ENCODE data around the gene MXD3. TPM values are rescaled to one million over a fixed set of nuclear protein-coding genes. Genes with fewer than 3 reads are reported as not detected.
"Not testable (repeated sequence)": the region's sequence is repeated elsewhere in the genome, so short reads cannot be mapped to it uniquely, and the experiment has no call there.

The MXD3 gene
- total RNA-seq, 4 donors from 2014 or later: 0.90 to 7.8 (median 3.5) TPM

- Histone ChIP-seq H3K27me3 (no peaks in the 10 kb centered on the region), H3K4me1 (peaks cover 27 to 34% of the 10 kb centered on the region in 2 donors), H3K4me3 (no peak overlapping the region), H3K36me3 (peaks cover 0 to 8% of the 10 kb centered on the region in 2 donors), H3K9me3 (no peaks in the 10 kb centered on the region), H3K27ac (no peak overlapping the region)
- ATAC-seq (no peak), DNase-seq (no peak)
- TF ChIP-seq POLR2A (IDR thresholded peaks at IDR 0.05) (no peak), CTCF (IDR thresholded peaks at IDR 0.05 in 4 of 5, conservative IDR thresholded peaks at IDR 0.05 in 1 of 5) (no peak)
- intact Hi-C loops (cut with DNase I; ENCODE audit: low total_unique reads): no loop called here
- in situ Hi-C loops (cut with MboI; ENCODE audit: low sequenced_read_pairs in 4 of 4): no loop called here
Measured at GRCh38 chr5:177347699-177348098, 36.0 kb upstream of the MXD3 start.

GRCh38 chr5:177346820-177347219, 35.1 kb upstream of the MXD3 start:
- peaks cover 0 to 9% of the 10 kb centered on the region in 2 donors for H3K36me3 ChIP-seq
- H3K27ac ChIP-seq: no peak overlapping the region
- TF ChIP-seq POLR2A (IDR thresholded peaks at IDR 0.05): no peak
- TF ChIP-seq CTCF (IDR thresholded peaks at IDR 0.05 in 4 of 5, conservative IDR thresholded peaks at IDR 0.05 in 1 of 5): no peak
- H3K9me3 ChIP-seq: no peaks in the 10 kb centered on the region
- H3K27me3 ChIP-seq: no peaks in the 10 kb centered on the region
- ATAC-seq (no peak), DNase-seq (no peak)
- H3K4me1 ChIP-seq: peaks cover 23 to 31% of the 10 kb centered on the region in 2 donors
- in situ Hi-C loops (cut with MboI; ENCODE audit: low sequenced_read_pairs in 4 of 4): no loop called here
- H3K4me3 ChIP-seq: no peak overlapping the region
- intact Hi-C loops (cut with DNase I; ENCODE audit: low total_unique reads): no loop called here

GRCh38 chr5:177344891-177345290, 33.2 kb upstream of the MXD3 start:
- Histone ChIP-seq H3K36me3 (peaks cover 0 to 10% of the 10 kb centered on the region in 2 donors), H3K4me3 (no peak overlapping the region), H3K27me3 (no peaks in the 10 kb centered on the region), H3K27ac (no peak overlapping the region), H3K9me3 (no peaks in the 10 kb centered on the region), H3K4me1 (peaks cover 12 to 20% of the 10 kb centered on the region in 2 donors)
- ATAC-seq (no peak), DNase-seq (no peak)
- intact Hi-C loops (cut with DNase I; ENCODE audit: low total_unique reads) (no loop called here), in situ Hi-C loops (cut with MboI; ENCODE audit: low sequenced_read_pairs in 4 of 4) (no loop called here)
- TF ChIP-seq CTCF (IDR thresholded peaks at IDR 0.05 in 4 of 5, conservative IDR thresholded peaks at IDR 0.05 in 1 of 5) (no peak), POLR2A (IDR thresholded peaks at IDR 0.05) (no peak)

- Histone ChIP-seq H3K4me1 (peaks cover 5 to 9% of the 10 kb centered on the region in 2 donors), H3K9me3 (no peaks in the 10 kb centered on the region), H3K27me3 (no peaks in the 10 kb centered on the region), H3K4me3 (no peak overlapping the region), H3K27ac (no peak overlapping the region), H3K36me3 (peaks cover 0 to 5% of the 10 kb centered on the region in 2 donors)
- intact Hi-C loops (cut with DNase I; ENCODE audit: low total_unique reads): no loop called here
- DNase-seq (no peak), ATAC-seq (no peak)
- in situ Hi-C loops (cut with MboI; ENCODE audit: low sequenced_read_pairs in 4 of 4): no loop called here
- TF ChIP-seq CTCF (IDR thresholded peaks at IDR 0.05 in 4 of 5, conservative IDR thresholded peaks at IDR 0.05 in 1 of 5) (no peak), POLR2A (IDR thresholded peaks at IDR 0.05) (no peak)
Measured at GRCh38 chr5:177343777-177344176, 32.1 kb upstream of the MXD3 start.

- ATAC-seq; intact Hi-C loops (cut with DNase I; ENCODE audit: low total_unique reads); H3K9me3 ChIP-seq; H3K4me1 ChIP-seq; H3K36me3 ChIP-seq; H3K27ac ChIP-seq; DNase-seq; H3K4me3 ChIP-seq; in situ Hi-C loops (cut with MboI; ENCODE audit: low sequenced_read_pairs in 4 of 4); H3K27me3 ChIP-seq: not testable (repeated sequence)
Measured at GRCh38 chr5:177343000-177343399, 31.3 kb upstream of the MXD3 start.

Data from gastrocnemius medialis (tissue), 4 donors.